ENCODE results near the gene CST2. TPM values are rescaled to one million over a fixed set of nuclear protein-coding genes. Genes with fewer than 3 reads are reported as not detected.
"Not testable (repeated sequence)": the region's sequence is repeated elsewhere in the genome, so short reads cannot be mapped to it uniquely, and the experiment has no call there.

The CST2 gene
- total RNA-seq = 1 to 10 TPM in 1 of 8 experiments, under 1 TPM in 1, not detected in 6; 0.29 to 1.6 TPM

DNA sequence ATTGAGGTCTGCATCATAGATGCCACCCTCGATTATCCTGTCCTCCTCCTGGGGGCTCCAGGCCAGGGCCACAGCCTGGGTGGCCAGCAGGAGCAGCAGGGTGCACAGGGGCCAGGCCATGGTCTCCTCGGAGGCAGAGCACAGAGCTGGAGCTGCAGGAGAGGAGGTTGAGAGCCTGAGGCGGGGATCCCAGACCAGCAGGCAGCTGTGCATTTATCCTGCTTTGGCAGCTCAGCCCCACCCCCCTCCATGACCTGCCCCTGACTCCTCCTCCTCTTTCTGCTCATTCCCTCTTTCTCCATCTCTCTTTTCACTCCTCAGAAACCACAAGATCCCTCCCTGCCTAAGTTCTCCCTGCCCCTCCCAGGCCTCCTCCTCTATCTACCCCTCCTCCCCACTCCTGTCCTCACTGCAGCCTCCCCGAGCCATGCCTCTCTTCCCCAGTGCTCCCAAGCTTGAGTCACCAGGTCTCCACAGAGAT, at the start of gene CST2:
CST2 (minus strand) TSS at position 189 of the 481 bp plus-strand sequence; CDS start at position 120, 69 bp downstream.
- in situ Hi-C loops (cut with MboI; ENCODE audit: low pct_unique_long_range_greater_than_20kb in 2 of 9, low sequenced_read_pairs in 9 of 9, unreplicated experiment in 9 of 9) = no loop called here
- Histone ChIP-seq H3K4me3 (no peak within 1 kb of the TSS), H3K27ac (no peak within 1 kb of the TSS), H3K4me1 (replicated peaks in 1 of 2) (peaks cover 0 to 3% of the 10 kb centered on the region in 2 donors)
- peak in 7 of 8 experiments; percentile 53 to 95 (median 84) for ATAC-seq (replicated peaks in 6 of 8)
- whole genome bisulfite sequencing, 10 experiments = 0% methylated on average over 1 of the region's 4 CpGs; no CpG with 5 or more reads in 9 of the 10 experiments

- 60 to 70% methylated on average over 2 of the region's 6 CpGs; no CpG with 5 or more reads in 8 of the 10 experiments for WGBS, 10 experiments
- Histone ChIP-seq H3K4me3 (no peak overlapping the region), H3K27ac (no peak overlapping the region), H3K4me1 (replicated peaks in 1 of 2) (peaks cover 0 to 7% of the 10 kb centered on the region in 2 donors)
- peak in 1 of 8 experiments; percentile 48 for ATAC-seq (replicated peaks in 6 of 8)
- in situ Hi-C loops (cut with MboI; ENCODE audit: low pct_unique_long_range_greater_than_20kb in 2 of 9, low sequenced_read_pairs in 9 of 9, unreplicated experiment in 9 of 9) = no loop called here
Observed at GRCh38 chr20:23875606-23876237, 49.2 kb upstream of the CST2 start.

DNA sequence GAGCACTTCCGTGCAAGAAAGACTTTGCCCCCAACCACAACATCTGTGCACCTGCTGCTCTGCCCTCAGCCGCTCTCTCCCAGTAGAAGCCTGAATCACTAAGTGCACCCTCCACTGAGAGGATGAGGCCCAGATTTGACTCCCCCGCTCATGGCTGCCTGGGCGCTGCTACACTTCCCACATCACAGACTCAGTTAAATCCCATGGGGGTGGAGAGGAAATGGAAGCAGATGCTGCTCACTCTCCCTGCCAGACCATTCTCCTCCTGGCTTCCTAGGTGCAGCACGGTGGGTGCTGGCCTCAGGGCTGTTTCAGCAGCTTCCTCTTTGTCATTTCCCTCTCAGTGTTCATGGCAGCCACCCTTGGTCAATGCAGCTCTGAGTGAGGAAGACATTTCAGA, 48.2 kb upstream of the CST2 start:
- Histone ChIP-seq H3K4me1 (replicated peaks in 1 of 2) (peaks cover 0 to 7% of the 10 kb centered on the region in 2 donors), H3K4me3 (no peak overlapping the region), H3K27ac (no peak overlapping the region)
- in situ Hi-C loops (cut with MboI; ENCODE audit: low pct_unique_long_range_greater_than_20kb in 2 of 9, low sequenced_read_pairs in 9 of 9, unreplicated experiment in 9 of 9) = no loop called here
- WGBS, 10 experiments = 33 to 100% (median 76%) methylated on average over 1 to 3 of the region's 5 CpGs; no CpG with 5 or more reads in 4 of the 10 experiments
- peak in 3 of 8 experiments; percentile 27 to 41 (median 37) for ATAC-seq (replicated peaks in 6 of 8)

DNA sequence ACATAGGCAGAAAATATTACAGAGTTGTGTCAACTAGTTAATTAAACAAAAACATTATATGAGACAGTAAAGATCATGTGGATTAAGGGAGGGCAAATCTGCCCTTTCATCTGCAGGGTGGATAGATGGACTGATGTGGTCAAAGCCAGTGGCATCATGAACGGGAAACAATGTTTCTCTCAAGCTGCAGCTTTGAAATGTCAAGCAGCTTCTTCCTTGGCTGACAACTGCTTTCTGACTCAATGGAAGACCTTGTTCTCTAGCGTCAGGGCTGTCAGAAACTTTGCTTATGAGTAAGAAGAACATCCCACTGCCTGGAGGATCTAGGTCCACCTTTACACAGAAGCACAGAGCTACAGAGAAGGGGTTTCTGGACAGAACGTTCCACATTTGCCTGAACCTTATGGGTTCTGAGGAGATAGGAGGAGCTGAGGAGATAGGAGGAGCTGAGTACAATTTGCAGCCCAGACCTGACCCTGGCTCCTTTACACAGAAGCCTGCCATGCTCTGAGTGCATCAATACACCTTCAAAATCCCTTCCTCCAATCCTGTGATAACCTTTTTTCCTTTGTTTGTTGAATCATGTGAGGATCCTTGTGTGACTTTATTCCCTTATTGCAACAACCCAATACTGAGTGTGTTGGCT, 47.0 kb upstream of the CST2 start:
- in situ Hi-C loops (cut with MboI; ENCODE audit: low pct_unique_long_range_greater_than_20kb in 2 of 9, low sequenced_read_pairs in 9 of 9, unreplicated experiment in 9 of 9) = no loop called here
- no peak overlapping the region for H3K27ac ChIP-seq
- WGBS, 10 experiments = 0 to 83% (median 57%) methylated on average over 1 to 2 of the region's 3 CpGs; no CpG with 5 or more reads in 3 of the 10 experiments
- H3K4me3 ChIP-seq = no peak overlapping the region
- peaks cover 0 to 7% of the 10 kb centered on the region in 2 donors for H3K4me1 ChIP-seq (replicated peaks in 1 of 2)
- no peak for ATAC-seq (replicated peaks in 6 of 8)

GRCh38 chr20:23872065-23872464, 45.5 kb upstream of the CST2 start:
- in situ Hi-C loops (cut with MboI; ENCODE audit: low pct_unique_long_range_greater_than_20kb in 2 of 9, low sequenced_read_pairs in 9 of 9, unreplicated experiment in 9 of 9) = no loop called here
- ATAC-seq (replicated peaks in 6 of 8) = peak in 4 of 8 experiments; percentile 50 to 79 (median 61)
- Histone ChIP-seq H3K4me3 (no peak overlapping the region), H3K4me1 (replicated peaks in 1 of 2) (peaks cover 0 to 7% of the 10 kb centered on the region in 2 donors), H3K27ac (no peak overlapping the region)
- 0 to 100% (median 70%) methylated on average over 1 of the region's 1 CpG; no CpG with 5 or more reads in 3 of the 10 experiments for WGBS, 10 experiments

DNA sequence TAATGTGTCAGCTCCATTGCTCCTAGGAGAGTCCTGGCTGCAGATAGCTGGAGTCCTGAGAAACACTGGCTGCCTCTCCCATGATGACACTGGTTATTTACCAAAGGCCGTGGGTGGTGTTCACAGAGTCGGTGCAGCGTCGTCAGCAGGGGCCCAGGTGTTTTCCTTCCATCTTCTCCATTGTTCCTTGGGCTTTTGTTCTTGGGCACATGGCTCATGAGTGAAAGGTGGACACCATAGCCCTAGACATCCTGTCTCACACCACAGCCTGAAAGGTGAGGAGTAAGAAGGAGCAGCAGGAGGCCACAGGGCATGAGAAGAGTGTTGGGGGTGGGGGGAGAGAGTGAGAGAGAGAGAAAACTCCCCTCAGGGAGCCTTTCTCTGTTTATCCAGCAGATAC, 43.9 kb upstream of the CST2 start:
- ATAC-seq (replicated peaks in 6 of 8) = peak in 1 of 8 experiments; percentile 28
- H3K27ac ChIP-seq = no peak overlapping the region
- 0 to 56% (median 19%) methylated on average over 2 to 4 of the region's 4 CpGs; no CpG with 5 or more reads in 4 of the 10 experiments for WGBS, 10 experiments
- no peak overlapping the region for H3K4me3 ChIP-seq
- peaks cover 0 to 7% of the 10 kb centered on the region in 2 donors for H3K4me1 ChIP-seq (replicated peaks in 1 of 2)
- in situ Hi-C loops (cut with MboI; ENCODE audit: low pct_unique_long_range_greater_than_20kb in 2 of 9, low sequenced_read_pairs in 9 of 9, unreplicated experiment in 9 of 9) = no loop called here

DNA sequence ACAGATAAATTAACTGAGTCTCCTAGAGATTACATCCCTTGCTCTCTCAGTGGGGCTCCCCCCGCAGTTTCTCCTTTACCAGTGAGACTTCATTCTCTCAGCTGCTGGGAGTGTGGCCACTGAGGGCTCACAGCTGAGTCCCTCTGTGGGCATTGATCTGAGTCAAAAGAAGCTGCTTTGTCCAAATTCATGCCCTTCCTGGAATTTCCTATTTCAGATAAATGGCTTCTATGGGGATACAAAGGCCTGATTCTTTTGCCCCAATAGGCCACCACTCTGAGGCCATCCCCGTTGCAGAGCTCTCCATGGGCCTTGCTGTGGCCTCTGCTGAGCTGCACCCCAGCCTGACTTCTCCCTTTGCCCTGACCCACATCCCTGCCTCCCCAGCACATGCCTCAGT, 43.0 kb upstream of the CST2 start:
- in situ Hi-C loops (cut with MboI; ENCODE audit: low pct_unique_long_range_greater_than_20kb in 2 of 9, low sequenced_read_pairs in 9 of 9, unreplicated experiment in 9 of 9) = no loop called here
- WGBS, 10 experiments = 40 to 100% (median 70%) methylated on average over 1 to 2 of the region's 2 CpGs; no CpG with 5 or more reads in 6 of the 10 experiments
- no peak overlapping the region for H3K4me3 ChIP-seq
- H3K4me1 ChIP-seq (replicated peaks in 1 of 2) = peaks cover 0 to 2% of the 10 kb centered on the region in 2 donors
- H3K27ac ChIP-seq = no peak overlapping the region
- ATAC-seq (replicated peaks in 6 of 8) = no peak

- no peak for ATAC-seq (replicated peaks in 6 of 8)
- in situ Hi-C loops (cut with MboI; ENCODE audit: low pct_unique_long_range_greater_than_20kb in 2 of 9, low sequenced_read_pairs in 9 of 9, unreplicated experiment in 9 of 9) = no loop called here
- Histone ChIP-seq H3K27ac (no peak overlapping the region), H3K4me1 (replicated peaks in 1 of 2) (no peaks in the 10 kb centered on the region), H3K4me3 (no peak overlapping the region)
- WGBS, 10 experiments = 3 to 92% (median 40%) methylated on average over 1 to 5 of the region's 5 CpGs; no CpG with 5 or more reads in 1 of the 10 experiments
Observed at GRCh38 chr20:23868321-23868720, 41.8 kb upstream of the CST2 start.

- Histone ChIP-seq H3K4me1 (replicated peaks in 1 of 2) (no peaks in the 10 kb centered on the region), H3K4me3 (no peak overlapping the region), H3K27ac (no peak overlapping the region)
- in situ Hi-C loops (cut with MboI; ENCODE audit: low pct_unique_long_range_greater_than_20kb in 2 of 9, low sequenced_read_pairs in 9 of 9, unreplicated experiment in 9 of 9) = no loop called here
- no peak for ATAC-seq (replicated peaks in 6 of 8)
- WGBS, 10 experiments = 0 to 83% (median 68%) methylated on average over 1 to 8 of the region's 9 CpGs
Observed at GRCh38 chr20:23867152-23867776, 40.7 kb upstream of the CST2 start.

DNA sequence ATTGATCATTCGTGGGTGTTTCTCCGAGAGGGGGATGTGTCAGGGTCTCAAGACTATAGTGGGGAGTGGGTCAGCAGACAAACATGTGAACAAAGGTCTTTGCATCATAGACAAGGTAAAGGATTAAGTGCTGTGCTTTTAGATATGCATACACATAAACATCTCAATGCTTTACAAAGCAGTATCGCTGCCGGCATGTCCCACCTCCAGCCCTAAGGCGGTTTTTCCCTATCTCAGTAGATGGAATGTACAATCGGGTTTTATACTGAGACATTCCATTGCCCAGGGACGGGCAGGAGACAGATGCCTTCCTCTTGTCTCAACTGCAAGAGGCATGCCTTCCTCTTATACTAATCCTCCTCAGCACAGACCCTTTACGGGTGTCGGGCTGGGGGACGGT, 34.2 kb upstream of the CST2 start:
- H3K4me3 ChIP-seq; H3K4me1 ChIP-seq (replicated peaks in 1 of 2); H3K27ac ChIP-seq; ATAC-seq (replicated peaks in 6 of 8); in situ Hi-C loops (cut with MboI; ENCODE audit: low pct_unique_long_range_greater_than_20kb in 2 of 9, low sequenced_read_pairs in 9 of 9, unreplicated experiment in 9 of 9): not testable (repeated sequence)
- 80% methylated on average over 1 of the region's 10 CpGs; no CpG with 5 or more reads in 9 of the 10 experiments for WGBS, 10 experiments

GRCh38 chr20:23857962-23858595, 31.6 kb upstream of the CST2 start:
- peak in 5 of 8 experiments; percentile 64 to 98 (median 95) for ATAC-seq (replicated peaks in 6 of 8)
- peaks cover 0 to 6% of the 10 kb centered on the region in 2 donors for H3K4me1 ChIP-seq (replicated peaks in 1 of 2)
- in situ Hi-C loops (cut with MboI; ENCODE audit: low pct_unique_long_range_greater_than_20kb in 2 of 9, low sequenced_read_pairs in 9 of 9, unreplicated experiment in 9 of 9) = no loop called here
- WGBS, 10 experiments = 7 to 100% (median 50%) methylated on average over 1 to 6 of the region's 9 CpGs; no CpG with 5 or more reads in 2 of the 10 experiments
- H3K4me3 ChIP-seq = no peak overlapping the region
- H3K27ac ChIP-seq = peak overlapping the region in 1 of 2 donors; percentile 5

- no peak overlapping the region for H3K4me3 ChIP-seq
- no peak for ATAC-seq (replicated peaks in 6 of 8)
- no peak overlapping the region for H3K27ac ChIP-seq
- in situ Hi-C loops (cut with MboI; ENCODE audit: low pct_unique_long_range_greater_than_20kb in 2 of 9, low sequenced_read_pairs in 9 of 9, unreplicated experiment in 9 of 9) = no loop called here
- H3K4me1 ChIP-seq (replicated peaks in 1 of 2) = peaks cover 0 to 6% of the 10 kb centered on the region in 2 donors
- WGBS, 10 experiments = 20 to 100% (median 74%) methylated on average over 1 to 3 of the region's 5 CpGs; no CpG with 5 or more reads in 5 of the 10 experiments
Observed at GRCh38 chr20:23856736-23857135, 30.2 kb upstream of the CST2 start.
